ENCODE data around the gene BTAF1. TPM values are rescaled to one million over a fixed set of nuclear protein-coding genes. Genes with fewer than 3 reads are reported as not detected.

The BTAF1 gene
- total RNA-seq, 1 experiment from 2014 or later, result 17.8 TPM

- no peak for DNase-seq (ENCODE audit: low read depth)
Observed at GRCh38 chr10:91907914-91908336, 15.6 kb upstream of the BTAF1 start.

DNA sequence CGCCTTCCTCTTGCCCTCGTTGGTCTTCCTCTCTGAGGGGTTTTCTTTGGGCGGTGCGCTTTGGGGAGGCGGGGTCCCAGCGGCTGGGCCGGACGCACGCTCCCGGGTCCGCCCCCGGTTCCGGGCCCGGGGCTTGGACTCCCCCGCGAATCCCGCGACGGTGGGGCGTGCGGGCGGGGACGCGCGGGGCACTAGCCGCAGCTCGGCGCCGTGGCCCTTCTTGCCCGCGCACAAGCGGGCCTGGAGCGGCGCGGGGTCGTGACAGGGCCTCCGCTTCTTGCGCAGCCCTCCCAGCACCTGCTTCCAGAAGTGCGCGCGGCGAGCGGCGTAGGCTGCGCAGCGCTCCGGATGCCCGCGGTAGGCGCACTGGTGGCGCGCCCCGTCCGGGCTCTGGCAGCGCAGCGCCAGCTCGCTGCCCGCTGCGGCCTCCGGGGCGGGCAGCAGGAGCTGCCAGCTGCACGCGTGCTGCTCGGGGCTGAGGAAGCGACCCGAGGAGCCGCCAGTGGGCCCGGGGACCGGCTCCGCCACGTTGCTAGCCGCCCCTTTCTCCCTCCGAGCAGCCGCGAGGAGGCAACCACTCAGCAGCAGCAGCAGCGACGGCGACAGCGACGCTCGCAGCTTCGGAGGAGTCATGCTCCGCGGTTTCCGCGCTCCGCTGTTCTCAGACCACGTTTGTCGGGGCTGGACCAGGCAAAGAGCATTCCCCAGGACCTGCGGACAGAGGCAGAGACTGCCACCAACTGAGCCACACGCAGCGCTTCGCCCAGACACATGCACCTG, 15.0 kb upstream of the BTAF1 start:
- peak; percentile 86 for DNase-seq (ENCODE audit: low read depth)

DNA sequence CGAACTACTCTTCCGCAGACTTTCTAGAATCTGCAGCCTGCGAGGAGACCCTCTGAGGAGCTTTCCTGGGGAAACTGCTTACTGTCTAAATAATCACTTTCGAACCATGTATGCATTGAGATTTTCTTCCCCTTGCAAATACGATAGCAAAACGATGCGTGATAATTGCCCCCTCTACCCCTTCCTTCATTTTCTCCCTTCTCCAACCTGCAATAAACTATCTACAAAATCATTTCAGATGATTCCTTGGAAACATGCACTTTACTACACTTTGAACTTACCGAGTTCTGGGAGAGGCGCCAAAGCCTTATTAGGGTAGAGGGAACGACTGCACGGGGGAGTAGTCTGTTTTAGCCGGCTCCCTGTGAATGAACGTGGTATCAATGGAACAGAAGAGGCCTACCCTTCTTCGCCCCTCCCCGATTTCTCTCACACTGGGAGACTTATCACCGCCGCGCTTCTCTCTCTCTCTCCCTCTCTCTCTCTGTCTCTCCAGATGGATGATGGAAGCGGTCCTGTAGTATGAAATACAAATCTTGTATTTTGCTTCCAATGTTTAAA, 14.4 kb upstream of the BTAF1 start, which contains the start of gene FGFBP3:
Gene FGFBP3 (minus strand): TSS at position 370 of the 561 bp plus-strand sequence. CDS start 517 bp downstream, outside the sequence.
- peak; percentile 53 for DNase-seq (ENCODE audit: low read depth)

DNA sequence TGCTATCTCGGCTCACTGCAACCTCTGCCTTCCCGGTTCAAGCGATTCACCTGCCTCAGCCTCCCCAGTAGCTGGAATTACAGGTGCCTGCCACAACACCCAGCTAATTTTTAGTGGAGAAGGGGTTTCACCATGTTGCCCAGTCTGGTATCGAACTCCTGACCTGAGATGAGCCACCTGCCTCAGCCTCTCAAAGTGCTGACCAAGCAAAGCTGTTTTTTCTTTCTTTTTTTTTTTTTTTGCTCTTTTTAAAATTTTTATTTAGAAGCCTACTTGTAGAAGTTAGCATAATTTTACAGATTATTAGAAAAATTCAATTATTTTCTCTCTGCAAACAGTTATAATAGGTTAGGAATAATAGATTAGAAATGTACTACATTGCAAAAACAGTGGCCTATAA, 13.1 kb upstream of the BTAF1 start:
- no peak for DNase-seq (ENCODE audit: low read depth)

DNA sequence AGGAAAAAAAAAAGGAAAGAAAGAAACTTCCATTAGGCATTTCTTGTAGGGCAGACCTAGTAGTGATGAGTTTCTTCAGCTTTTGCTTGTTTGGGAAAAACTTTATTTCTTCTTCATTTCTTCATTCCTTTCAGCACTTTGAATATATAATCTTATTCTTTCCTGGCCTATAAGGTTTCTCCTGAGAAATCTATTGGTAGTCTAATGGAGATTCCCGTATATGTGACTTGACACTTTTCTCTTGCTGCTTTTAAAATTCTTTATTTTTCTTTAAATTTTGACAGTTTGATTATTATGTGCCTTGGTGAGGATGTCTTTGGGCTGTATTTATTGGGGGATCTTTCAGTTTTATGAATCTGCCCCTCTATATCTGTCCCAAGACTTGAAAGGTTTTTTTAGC, 3.9 kb upstream of the BTAF1 start:
- no peak for DNase-seq (ENCODE audit: low read depth)

DNA sequence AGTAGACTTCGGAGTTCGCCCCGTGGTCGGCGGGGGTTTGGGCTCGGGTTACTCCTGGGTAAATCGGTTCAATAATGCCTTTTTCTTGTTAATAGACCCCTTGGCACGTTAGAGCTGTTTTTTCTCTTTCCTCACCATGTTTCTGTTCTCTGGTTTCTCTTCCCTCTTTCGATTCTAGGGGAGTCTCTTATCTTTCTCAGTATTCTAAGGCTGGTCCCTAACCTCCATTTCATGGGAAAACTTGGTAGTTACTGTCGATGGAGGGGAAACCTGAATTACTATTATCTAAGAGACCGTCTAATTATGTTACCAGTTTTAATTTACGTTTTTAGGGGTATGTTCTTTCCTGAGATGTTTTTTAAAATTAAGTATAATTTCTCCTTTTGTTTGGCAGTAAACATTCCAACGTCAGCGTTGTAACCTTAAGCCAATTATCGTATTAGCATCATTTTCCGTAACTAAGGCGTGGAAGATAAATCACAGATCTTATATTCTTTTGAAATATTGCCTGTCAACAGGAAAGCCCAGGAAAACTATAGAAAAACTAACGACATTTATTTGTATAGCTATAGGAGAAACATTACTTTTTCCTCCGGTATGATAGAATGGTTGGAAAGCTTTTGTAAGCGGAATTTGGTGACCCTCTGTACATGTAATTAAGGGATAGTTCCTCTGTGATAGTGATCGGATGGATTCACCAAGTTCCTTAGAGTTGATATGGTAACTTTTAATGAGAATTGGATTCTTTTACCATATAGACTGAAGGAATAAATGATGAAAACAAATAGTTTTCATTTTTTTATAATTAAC, 847 bp downstream of the BTAF1 start:
- DNase-seq (ENCODE audit: low read depth), result no peak

DNA sequence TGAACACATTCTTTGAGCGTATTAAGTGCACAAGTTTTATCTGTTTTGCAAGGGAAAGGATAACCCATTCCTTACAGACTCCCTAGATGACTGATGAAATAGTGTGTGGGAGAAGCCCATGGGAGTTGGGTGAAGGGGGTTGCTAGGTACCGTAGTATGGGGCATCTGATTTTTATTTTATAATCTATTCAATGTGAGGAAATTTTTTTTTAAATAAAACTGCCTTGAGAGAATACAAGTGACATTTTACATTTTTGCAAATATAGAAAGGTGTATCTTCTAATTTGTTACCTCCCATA, 1.4 kb downstream of the BTAF1 start:
- no peak for DNase-seq (ENCODE audit: low read depth)

DNA sequence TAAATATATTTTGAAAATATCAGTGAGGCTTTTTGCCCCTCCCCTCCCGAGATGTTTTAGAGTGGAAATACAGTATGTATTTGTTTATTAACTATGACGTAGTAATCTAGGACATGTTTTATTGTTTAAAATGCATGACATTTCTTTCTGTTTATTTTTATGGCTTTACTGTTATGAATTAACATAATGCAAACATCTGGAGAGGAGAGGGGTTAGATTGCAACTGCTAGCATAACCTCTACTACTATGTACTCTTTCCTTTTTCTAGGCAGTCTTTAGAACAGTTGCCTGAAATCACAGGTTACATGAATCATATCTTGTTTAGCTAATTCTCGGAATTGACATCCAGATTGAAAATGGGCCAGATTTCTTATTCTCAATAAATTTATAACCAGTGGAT, 7.4 kb downstream of the BTAF1 start:
- no peak for DNase-seq (ENCODE audit: low read depth)

GRCh38 chr10:91931526-91932190, 8.1 kb downstream of the BTAF1 start:
- no peak for DNase-seq (ENCODE audit: low read depth)

- no peak for DNase-seq (ENCODE audit: low read depth)
Observed at GRCh38 chr10:91932737-91933136, 9.2 kb downstream of the BTAF1 start.

GRCh38 chr10:91935886-91936285, 12.3 kb downstream of the BTAF1 start:
- DNase-seq (ENCODE audit: low read depth), result no peak

- no peak for DNase-seq (ENCODE audit: low read depth)
Observed at GRCh38 chr10:91939653-91940052, 16.1 kb downstream of the BTAF1 start.

DNA sequence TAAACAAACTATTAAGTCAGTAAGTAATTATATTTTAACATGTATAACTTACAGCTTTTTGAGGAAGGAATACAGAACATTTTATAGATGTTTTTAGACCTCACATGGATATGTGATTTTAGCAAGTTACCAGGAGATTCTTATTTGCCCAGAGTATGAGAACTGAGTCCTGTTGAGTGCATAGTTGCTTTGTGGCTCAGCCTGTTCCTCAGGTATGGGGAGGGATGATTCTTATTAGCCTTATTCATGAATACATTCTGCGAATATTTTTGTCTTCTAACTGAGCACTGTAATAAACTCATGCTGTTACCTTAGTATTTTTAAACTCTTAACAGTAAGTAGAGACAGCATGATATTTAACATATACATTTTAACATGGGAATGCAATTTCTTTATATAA, 17.9 kb downstream of the BTAF1 start:
- DNase-seq (ENCODE audit: low read depth), result no peak

DNA sequence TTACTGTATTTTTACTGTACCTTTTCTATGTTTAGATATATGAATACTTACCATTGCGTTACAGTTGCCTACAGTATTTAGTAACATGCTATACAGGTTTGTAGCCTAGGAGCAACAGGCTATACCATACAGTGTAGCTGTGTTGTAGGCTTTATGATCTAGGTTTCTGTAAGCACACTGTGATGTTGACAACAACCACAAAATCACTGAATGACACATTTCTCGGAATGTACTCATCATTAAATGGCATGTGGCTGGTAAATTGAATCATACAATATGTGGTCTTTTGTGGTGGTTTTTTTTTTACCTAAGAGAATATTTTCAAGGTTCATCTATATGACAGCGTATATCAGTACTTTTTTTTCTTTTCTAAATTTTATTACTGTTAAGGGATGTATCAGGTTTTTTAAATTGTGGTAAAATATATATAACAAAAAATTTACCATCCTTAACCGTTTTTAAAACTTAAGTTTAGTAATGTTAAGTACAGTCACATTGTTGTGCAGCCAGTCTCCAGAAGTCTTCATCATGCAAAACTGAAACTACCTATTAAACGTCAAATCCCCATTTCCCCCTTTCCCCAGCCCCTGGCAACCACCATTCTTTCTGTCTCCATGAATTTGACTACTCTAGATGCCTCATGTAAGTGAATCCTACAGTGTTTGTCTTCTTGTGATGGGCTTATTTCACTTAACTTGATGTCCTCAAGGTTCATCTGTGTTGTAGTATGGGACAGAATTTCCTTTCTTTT, 21.5 kb downstream of the BTAF1 start:
- peak; percentile 71 for DNase-seq (ENCODE audit: low read depth)

GRCh38 chr10:91953600-91954160, 30.1 kb downstream of the BTAF1 start:
- no peak for DNase-seq (ENCODE audit: low read depth)

DNA sequence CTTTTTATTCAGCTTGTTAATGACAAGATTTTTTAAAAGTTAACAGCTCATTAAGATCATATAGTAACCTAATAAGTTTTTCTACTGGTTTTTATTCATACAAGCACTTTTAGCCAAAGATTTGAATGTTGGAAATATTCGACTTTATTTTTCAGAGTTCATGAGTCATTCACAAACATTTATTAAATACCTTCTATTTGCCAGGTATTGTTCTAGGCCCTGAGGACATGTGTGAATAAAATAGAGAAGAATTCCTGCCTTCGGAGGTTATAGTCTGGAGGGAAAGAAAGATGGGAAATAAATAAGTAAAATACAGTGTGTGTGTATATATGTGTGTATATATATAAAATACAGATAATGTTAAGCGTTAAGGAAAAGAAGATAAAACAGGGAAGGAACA, 31.5 kb downstream of the BTAF1 start:
- DNase-seq (ENCODE audit: low read depth), result no peak

DNA sequence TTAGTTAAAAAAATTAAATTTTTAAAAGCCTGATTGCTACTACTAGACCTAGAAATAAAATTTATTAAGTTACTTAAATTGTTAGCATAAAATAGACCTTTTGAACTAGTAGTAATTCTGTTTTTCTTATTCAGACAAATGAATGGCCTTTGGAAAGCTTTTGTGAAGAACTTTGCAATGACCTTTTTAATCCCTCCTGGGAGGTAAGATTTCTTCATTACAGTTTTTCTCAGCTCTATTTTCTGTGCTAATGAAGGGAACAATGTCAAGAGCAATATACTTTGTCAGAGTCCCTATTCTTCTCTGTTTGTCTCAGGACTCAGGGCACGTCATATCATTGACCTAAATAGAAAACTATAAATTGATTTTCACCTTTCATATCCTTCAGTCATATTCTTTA, 33.5 kb downstream of the BTAF1 start:
- DNase-seq (ENCODE audit: low read depth), result no peak

DNA sequence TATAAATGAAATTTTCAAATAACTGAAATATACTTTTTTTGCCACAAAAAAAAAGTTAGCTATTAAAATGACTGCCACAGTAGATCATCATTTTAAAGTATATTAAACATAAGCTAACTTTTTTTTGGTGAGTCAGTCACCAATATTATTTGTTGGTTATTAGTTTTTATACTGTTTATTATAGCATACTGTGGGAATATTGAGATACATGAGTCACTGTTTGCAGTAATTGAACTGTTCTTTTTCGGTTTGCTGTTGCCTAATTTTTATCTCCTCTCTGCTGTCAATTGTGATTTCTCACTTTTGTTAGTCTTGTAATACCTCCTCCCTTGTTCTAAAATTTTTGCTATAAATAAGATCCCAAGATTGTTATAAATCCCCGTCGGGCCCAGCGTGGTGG, 45.7 kb downstream of the BTAF1 start:
- no peak for DNase-seq (ENCODE audit: low read depth)

GRCh38 chr10:91974960-91975359, 51.4 kb downstream of the BTAF1 start:
- DNase-seq (ENCODE audit: low read depth), result peak; percentile 44

- DNase-seq (ENCODE audit: low read depth), result no peak
Observed at GRCh38 chr10:91975438-91975837, 51.9 kb downstream of the BTAF1 start.

Measured in HT1080 (cell line).